Measurements from ENCODE around the gene SMIM27. TPM values are rescaled to one million over a fixed set of nuclear protein-coding genes. Genes with fewer than 3 reads are reported as not detected.
A peak's percentile ranks its signal among the peaks of the same experiment; 100 is the strongest.

Gene SMIM27
- total and polyA plus RNA-seq, 2 donors (not counting 1 experiment from before 2014, with no cell fraction given) = 9.5 to 20.9 TPM

DNA sequence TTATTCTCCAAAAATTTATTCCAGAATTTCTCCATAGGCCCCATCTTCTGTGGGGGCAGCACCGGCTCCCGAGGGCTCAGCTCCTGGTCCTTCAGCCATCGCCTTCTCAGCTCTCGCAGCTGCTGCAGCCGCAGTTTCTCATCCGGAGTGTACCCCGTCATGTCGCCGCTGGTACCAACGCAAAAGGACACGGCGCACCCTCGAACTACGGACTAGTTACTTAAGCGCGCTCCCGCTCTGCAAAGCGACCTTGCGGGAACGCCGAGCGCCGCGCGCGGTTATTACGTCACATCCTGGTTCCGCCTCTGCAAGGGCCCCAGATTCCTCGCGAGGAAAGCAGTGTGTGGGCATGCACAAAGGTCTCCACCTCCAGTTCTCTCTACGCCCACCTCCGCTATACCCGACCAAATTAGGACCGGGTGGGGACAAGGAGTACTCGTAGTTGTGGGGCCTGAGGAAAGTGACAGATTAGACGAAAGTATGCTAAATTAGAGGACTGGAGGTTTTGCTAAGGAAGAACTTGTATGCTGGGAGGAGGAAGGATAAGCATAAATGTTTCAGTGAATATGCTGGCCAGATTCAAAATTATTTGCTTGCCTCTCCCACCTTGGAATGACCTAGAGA, 20.9 kb downstream of the SMIM27 start, which contains the start of gene NDUFB6:
NDUFB6 (minus strand) TSS at position 260 of the 624 bp plus-strand sequence; CDS start at position 161, 99 bp downstream.
- H3K4me2 ChIP-seq (replicated peaks; ENCODE audit: low read depth, low read length, poor library complexity, severe bottlenecking) = peak within 1 kb of the TSS; percentile 88
- POLR2A ChIA-PET = interaction anchor here (0.7 to 2.5 kb wide), 4 partner anchors 21 to 714 kb away, joined by 5 to 10 read pairs (median 6); partner anchors contain the start of genes RIGI, SMIM27 and TOPORS
- H3K9me3 ChIP-seq (ENCODE audit: control extremely low read depth in 1 of 3, control insufficient read depth in 2 of 3, insufficient read depth in 1 of 3, low read length in 2 of 3) = no peaks in the 10 kb centered on the region
- H3K27me3 ChIP-seq (replicated peaks in 1 of 4; ENCODE audit: control extremely low read depth in 1 of 4, control insufficient read depth in 3 of 4, insufficient read depth in 4 of 4, low read length in 3 of 4) = no peaks in the 10 kb centered on the region
- DNase-seq (peak; percentile 96), ATAC-seq (ENCODE audit: low read depth) (peak; percentile 82)
- under 1% methylated on average over 32 of the region's 36 CpGs for WGBS (ENCODE audit: insufficient coverage)
- H3K4me3 Mint-ChIP-seq = peak within 1 kb of the TSS; percentile 100
- H3K79me2 ChIP-seq (ENCODE audit: control insufficient read depth, insufficient read depth, low read length) = peaks cover 41% of the 10 kb centered on the region
- H3K4me1 Mint-ChIP-seq = peaks cover 25% of the 10 kb centered on the region
- TF ChIP-seq EZH2 (IDR thresholded peaks at IDR 0.05; ENCODE audit: borderline replicate concordance, insufficient read depth, low read depth, low read length, poor library complexity, severe bottlenecking) = no peak
- TF ChIP-seq, protein P1, sequence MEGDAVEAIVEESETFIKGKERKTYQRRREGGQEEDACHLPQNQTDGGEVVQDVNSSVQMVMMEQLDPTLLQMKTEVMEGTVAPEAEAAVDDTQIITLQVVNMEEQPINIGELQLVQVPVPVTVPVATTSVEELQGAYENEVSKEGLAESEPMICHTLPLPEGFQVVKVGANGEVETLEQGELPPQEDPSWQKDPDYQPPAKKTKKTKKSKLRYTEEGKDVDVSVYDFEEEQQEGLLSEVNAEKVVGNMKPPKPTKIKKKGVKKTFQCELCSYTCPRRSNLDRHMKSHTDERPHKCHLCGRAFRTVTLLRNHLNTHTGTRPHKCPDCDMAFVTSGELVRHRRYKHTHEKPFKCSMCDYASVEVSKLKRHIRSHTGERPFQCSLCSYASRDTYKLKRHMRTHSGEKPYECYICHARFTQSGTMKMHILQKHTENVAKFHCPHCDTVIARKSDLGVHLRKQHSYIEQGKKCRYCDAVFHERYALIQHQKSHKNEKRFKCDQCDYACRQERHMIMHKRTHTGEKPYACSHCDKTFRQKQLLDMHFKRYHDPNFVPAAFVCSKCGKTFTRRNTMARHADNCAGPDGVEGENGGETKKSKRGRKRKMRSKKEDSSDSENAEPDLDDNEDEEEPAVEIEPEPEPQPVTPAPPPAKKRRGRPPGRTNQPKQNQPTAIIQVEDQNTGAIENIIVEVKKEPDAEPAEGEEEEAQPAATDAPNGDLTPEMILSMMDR (IDR thresholded peaks at IDR 0.05) = no peak
- no peaks in the 10 kb centered on the region for H3K9me3 Mint-ChIP-seq (ENCODE audit: insufficient read depth)
- intact Hi-C loops (cut with micrococcal nuclease) = loop anchor here (1.0 to 5.0 kb wide), 6 partner anchors 21 to 452 kb away; partner anchors contain the start of genes ACO1, APTX, DNAJA1 and RIGI
- H3K36me3 ChIP-seq (replicated peaks in 1 of 2; ENCODE audit: control extremely low read depth in 1 of 2, control insufficient read depth in 1 of 2, extremely low read depth in 1 of 2, insufficient read depth in 2 of 2, low read length in 1 of 2) = peaks cover 0 to 2% of the 10 kb centered on the region in 2 experiments
- H3K4me3 ChIP-seq (ENCODE audit: control extremely low read depth in 1 of 5, extremely low read depth in 1 of 5, insufficient read depth in 1 of 5, low read depth in 2 of 5, low read length in 4 of 5) = peak within 1 kb of the TSS; percentile 87 to 98 (median 94)
- CTCF ChIA-PET = interaction anchor here (0.7 to 4.0 kb wide), 12 partner anchors 9 to 428 kb away, joined by 3 to 128 read pairs (median 6); partner anchors contain the start of genes ACO1, APTX, RIGI and SMIM27
- peak within 1 kb of the TSS; percentile 82 to 83 for H3K27ac ChIP-seq (ENCODE audit: low read length in 2 of 2)
- peaks cover 15 to 17% of the 10 kb centered on the region in 2 donors for H3K4me1 ChIP-seq (ENCODE audit: control insufficient read depth in 2 of 2, insufficient read depth in 2 of 2, low read length in 2 of 2)
- peak within 1 kb of the TSS; percentile 87 for H3K9ac ChIP-seq (ENCODE audit: low read length)
- H4K20me1 ChIP-seq (ENCODE audit: control insufficient read depth, insufficient read depth, low read length, poor library complexity, severe bottlenecking) = no peaks in the 10 kb centered on the region
- peak within 1 kb of the TSS; percentile 85 for H2AFZ ChIP-seq (ENCODE audit: insufficient read depth, low read depth, low read length, poor library complexity, severe bottlenecking)
- peak within 1 kb of the TSS; percentile 98 for H3K27ac Mint-ChIP-seq
- H3K27me3 Mint-ChIP-seq = peaks cover 6% of the 10 kb centered on the region

All from B cell (primary cell).